Cardiac fibroblast (primary cell): ENCODE results near the gene MFAP3.

Experiments used
- DNase-seq, 2 donors: peaks; one replicate each; pipeline versions ENCODE4 v3.0.0 to v3.0.0-alpha.2; 2010; ENCODE audit warnings: low read depth in 2 of 2
- H3K4me3 ChIP-seq, 2 donors: replicated peaks in 1 of 2; 1 replicate in 1 of 2; 2 replicates in 1 of 2; pipeline ENCODE4 v1.5.1; 2011; ENCODE audit warnings: low read depth in 2 of 2, low read length in 2 of 2, mild to moderate bottlenecking in 2 of 2, moderate library complexity in 1 of 2
- TF ChIP-seq, protein P1 (sequence below): IDR thresholded peaks from one replicate; pipeline ENCODE4 v1.5.1; 2011; ENCODE audit warnings: low read depth, mild to moderate bottlenecking, low read length, inconsistent platforms

The MFAP3 gene

DNA sequence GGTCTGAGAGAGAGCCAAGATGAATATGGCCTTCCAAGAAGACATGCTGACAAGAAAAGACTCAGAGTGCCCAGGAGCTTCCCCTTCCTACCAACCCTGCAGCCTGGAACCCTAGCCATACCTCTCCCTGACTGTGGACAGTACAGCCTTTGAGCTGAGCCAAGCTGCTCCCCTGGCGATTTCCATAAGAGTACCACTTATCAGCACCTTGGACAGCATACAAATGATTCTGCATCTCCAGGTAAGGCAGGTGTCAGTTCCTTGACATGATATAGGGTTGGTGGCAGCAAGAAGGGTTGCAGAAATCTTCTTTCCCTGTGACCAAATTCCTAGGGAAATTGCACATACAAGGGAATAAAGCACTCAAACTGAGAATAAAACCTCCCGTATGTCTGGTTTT lies 58.3 kb downstream of the MFAP3 start:
- TF ChIP-seq, protein P1, sequence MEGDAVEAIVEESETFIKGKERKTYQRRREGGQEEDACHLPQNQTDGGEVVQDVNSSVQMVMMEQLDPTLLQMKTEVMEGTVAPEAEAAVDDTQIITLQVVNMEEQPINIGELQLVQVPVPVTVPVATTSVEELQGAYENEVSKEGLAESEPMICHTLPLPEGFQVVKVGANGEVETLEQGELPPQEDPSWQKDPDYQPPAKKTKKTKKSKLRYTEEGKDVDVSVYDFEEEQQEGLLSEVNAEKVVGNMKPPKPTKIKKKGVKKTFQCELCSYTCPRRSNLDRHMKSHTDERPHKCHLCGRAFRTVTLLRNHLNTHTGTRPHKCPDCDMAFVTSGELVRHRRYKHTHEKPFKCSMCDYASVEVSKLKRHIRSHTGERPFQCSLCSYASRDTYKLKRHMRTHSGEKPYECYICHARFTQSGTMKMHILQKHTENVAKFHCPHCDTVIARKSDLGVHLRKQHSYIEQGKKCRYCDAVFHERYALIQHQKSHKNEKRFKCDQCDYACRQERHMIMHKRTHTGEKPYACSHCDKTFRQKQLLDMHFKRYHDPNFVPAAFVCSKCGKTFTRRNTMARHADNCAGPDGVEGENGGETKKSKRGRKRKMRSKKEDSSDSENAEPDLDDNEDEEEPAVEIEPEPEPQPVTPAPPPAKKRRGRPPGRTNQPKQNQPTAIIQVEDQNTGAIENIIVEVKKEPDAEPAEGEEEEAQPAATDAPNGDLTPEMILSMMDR = no peak
- no peak overlapping the region for H3K4me3 ChIP-seq
- no peak for DNase-seq

DNA sequence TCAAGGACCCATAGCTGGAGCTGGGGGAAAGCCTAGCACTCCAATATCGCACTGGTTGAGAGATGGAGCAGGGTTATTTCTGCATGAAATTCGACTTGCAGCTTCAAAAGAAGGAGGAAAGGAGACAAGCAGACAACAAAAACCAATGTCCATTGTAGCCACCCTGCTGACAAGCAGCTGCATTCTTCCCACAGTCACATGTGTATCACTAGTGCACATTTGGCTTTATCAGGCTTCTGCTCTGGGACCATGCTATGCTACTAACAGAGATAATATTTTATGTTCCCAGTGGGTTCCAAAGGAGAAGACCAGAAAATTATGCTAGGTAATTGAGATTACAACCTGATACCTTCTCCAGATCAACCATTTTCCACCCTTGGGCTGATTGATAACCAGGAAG lies 59.7 kb downstream of the MFAP3 start:
- DNase-seq = no peak
- TF ChIP-seq, protein P1 = no peak
- no peak overlapping the region for H3K4me3 ChIP-seq

DNA sequence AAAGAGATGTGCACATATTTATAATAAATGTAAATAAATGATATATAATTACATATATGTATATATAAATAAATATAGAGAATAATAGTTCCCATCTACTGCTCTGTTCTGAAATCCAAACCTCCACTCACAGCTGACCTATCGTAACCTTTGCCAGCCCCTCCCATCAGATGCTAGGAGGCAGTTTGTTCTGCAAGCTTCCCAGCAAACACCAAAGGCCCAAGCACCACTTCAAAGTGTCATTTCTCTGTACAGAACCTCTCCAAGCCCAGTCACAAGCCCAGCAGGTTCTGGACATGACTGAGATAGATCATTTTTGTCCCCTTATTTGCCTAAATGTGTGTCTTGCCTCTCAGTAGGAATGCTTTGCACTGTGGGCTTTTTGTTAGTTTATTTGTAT lies 62.4 kb downstream of the MFAP3 start:
- H3K4me3 ChIP-seq = no peak overlapping the region
- TF ChIP-seq, protein P1 = no peak
- DNase-seq = no peak

DNA sequence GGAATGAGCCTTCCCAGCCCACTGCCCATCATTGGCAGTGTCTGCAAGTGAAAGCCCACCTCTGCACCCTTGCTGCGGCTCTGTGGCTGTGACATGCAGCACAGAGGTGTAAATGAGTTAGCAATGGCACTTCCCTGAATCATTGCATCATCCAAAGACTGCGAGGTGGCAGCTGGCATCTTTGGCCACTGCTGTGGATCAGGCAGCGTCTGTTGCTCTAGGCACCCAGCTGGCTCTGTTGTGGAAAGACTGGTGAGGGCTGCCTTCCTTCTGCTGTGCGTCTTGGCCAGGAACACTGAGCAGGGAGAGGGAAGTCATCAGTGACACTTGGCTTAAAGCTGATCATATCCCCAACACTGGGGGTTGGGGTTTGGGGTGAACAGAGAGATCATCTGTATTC lies 64.5 kb downstream of the MFAP3 start:
- no peak for DNase-seq
- TF ChIP-seq, protein P1 = no peak
- H3K4me3 ChIP-seq = no peak overlapping the region
